22Rv1 (cell line): ENCODE results near the gene GRM8.

Experiments used
- H3K27ac ChIP-seq: fragments of 450-650 bp; 2 replicates; pipeline ENCODE4 v1.5.1; 2017
- ZFX ChIP-seq: fragments of 450-650 bp; IDR thresholded peaks from 2 replicates; pipeline ENCODE4 v1.6.1; 2017; ENCODE audit warnings: antibody characterized with exemption, borderline replicate concordance
- TF ChIP-seq, protein P1 (sequence below): fragments of 450-650 bp; IDR thresholded peaks from 2 replicates; pipeline ENCODE4 v1.5.1; 2017; ENCODE audit warnings: mild to moderate bottlenecking

The GRM8 gene

GRCh38 chr7:127258111-127258510, 5.4 kb upstream of the GRM8 start:
- TF ChIP-seq, protein P1, sequence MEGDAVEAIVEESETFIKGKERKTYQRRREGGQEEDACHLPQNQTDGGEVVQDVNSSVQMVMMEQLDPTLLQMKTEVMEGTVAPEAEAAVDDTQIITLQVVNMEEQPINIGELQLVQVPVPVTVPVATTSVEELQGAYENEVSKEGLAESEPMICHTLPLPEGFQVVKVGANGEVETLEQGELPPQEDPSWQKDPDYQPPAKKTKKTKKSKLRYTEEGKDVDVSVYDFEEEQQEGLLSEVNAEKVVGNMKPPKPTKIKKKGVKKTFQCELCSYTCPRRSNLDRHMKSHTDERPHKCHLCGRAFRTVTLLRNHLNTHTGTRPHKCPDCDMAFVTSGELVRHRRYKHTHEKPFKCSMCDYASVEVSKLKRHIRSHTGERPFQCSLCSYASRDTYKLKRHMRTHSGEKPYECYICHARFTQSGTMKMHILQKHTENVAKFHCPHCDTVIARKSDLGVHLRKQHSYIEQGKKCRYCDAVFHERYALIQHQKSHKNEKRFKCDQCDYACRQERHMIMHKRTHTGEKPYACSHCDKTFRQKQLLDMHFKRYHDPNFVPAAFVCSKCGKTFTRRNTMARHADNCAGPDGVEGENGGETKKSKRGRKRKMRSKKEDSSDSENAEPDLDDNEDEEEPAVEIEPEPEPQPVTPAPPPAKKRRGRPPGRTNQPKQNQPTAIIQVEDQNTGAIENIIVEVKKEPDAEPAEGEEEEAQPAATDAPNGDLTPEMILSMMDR = no peak
- TF ChIP-seq ZFX = no peak
- no peak overlapping the region for H3K27ac ChIP-seq

DNA sequence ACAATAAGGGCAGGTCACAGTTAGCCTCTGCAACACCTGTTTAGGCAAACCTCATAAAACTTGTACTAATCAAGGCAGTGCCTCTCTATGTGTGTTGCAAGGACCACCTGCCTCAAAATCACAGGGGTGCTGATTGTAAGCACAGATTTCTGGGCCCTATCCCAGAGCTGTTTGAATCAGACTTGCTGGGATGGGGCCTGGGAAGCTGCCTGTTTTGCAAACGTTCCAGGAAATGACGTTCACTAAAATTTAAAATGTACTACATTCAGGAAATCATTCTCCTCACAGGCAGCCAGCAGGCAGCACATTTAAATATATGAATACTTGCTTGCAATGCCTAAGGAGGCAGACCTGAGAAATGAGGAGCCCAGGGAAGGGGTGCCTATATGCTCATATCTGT, 4.3 kb upstream of the GRM8 start:
- H3K27ac ChIP-seq = no peak overlapping the region

GRCh38 chr7:127256041-127256725, 3.4 kb upstream of the GRM8 start:
- no peak overlapping the region for H3K27ac ChIP-seq
- TF ChIP-seq ZFX = no peak
- TF ChIP-seq, protein P1 = no peak

More for the DNA sequence above, 4.3 kb upstream of the GRM8 start:
- no peak for TF ChIP-seq ZFX
- TF ChIP-seq, protein P1 = no peak

- no peak for TF ChIP-seq ZFX
- TF ChIP-seq, protein P1 = peak; percentile 76
- H3K27ac ChIP-seq = peak overlapping the region; percentile 90
These were observed 1.5 kb upstream of the GRM8 start for GRCh38 chr7:127254163-127254684.

GRCh38 chr7:127253281-127254162, 781 bp upstream of the GRM8 start:
- no peak for TF ChIP-seq ZFX
- TF ChIP-seq, protein P1 = peak; percentile 99

DNA sequence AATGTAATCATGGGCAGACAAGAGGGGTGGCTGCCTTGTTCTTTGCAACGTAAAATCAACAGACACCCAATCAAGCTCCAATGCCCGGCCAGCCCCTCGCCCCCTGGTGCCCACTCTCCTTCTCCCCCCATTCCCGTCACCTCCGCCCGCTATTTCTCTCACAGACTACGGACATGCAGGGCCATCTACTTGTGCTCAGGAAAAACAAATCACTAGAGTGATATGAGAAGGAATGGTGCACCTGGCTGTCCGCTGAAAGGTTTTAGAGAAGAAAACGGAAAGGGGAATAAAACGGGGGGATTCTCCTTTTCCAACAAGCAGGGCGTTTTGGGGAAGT, 396 bp downstream of the GRM8 start:
- H3K27ac ChIP-seq = peak overlapping the region; percentile 90
- no peak for TF ChIP-seq ZFX
- TF ChIP-seq, protein P1 = 0 out of 2 replicates have a peak, but pooled peaks have one; percentile 10

More at GRCh38 chr7:127253281-127254162, 781 bp upstream of the GRM8 start:
- H3K27ac ChIP-seq = peak overlapping the region; percentile 90
